A673 (cell line): Measurements from ENCODE around the gene NTN1. TPM values are rescaled to one million over a fixed set of nuclear protein-coding genes. Genes with fewer than 3 reads are reported as not detected.

ENCODE experiments used
- BruUV-seq: library from RNA; stranded (reverse); fragments of 400-500 nt; replicated peaks from 2 replicates; lab custom pipeline; 2021; lab: Mats Ljungman, UMichigan
- CTCF ChIA-PET: fragments of 300-600 bp; sonication (Branson Sonifier 250); formaldehyde crosslinking; loops from one replicate; lab custom pipeline; 2022; ENCODE audit warnings: antibody characterized with exemption; lab: Charles Lee
- POLR2A ChIA-PET: fragments of 300-600 bp; sonication (Branson Sonifier 250); formaldehyde crosslinking; loops from one replicate; lab custom pipeline; 2022; ENCODE audit warnings: antibody characterized with exemption; ENCODE audit not compliant: low non-redundant PET; lab: Charles Lee
- DNase-seq: peaks from one replicate; pipeline ENCODE4 v3.0.0-alpha.2; 2015; ENCODE audit warnings: low spot score
- H3K27ac ChIP-seq: fragments of 200-600 bp; sonication (generic); 2 replicates; pipeline ENCODE4 v1.5.1; 2016; ENCODE audit warnings: mixed run types, low read depth, mild to moderate bottlenecking, mixed read lengths, antibody characterized with exemption, low read length; ENCODE audit not compliant: poor library complexity, severe bottlenecking
- H3K27me3 ChIP-seq: fragments of 200-600 bp; sonication (generic); replicated peaks from 2 replicates; pipeline ENCODE4 v1.6.1; 2017; ENCODE audit warnings: mixed run types, low read depth, mild to moderate bottlenecking, mixed read lengths, antibody characterized with exemption, low read length; ENCODE audit not compliant: insufficient read depth, poor library complexity
- H3K36me3 ChIP-seq: fragments of 200-600 bp; sonication (generic); 2 replicates; pipeline ENCODE4 v1.6.1; 2016; ENCODE audit warnings: mixed run types, mild to moderate bottlenecking, mixed read lengths, antibody characterized with exemption, low read length; ENCODE audit not compliant: insufficient read depth, poor library complexity, severe bottlenecking
- H3K4me1 ChIP-seq: fragments of 200-600 bp; sonication (generic); 2 replicates; pipeline ENCODE4 v1.6.1; 2017; ENCODE audit warnings: mixed run types, mild to moderate bottlenecking, mixed read lengths, antibody characterized with exemption, low read length; ENCODE audit not compliant: insufficient read depth, poor library complexity, severe bottlenecking
- H3K4me3 ChIP-seq: fragments of 200-600 bp; sonication (generic); 2 replicates; pipeline ENCODE4 v1.5.1; 2016; ENCODE audit warnings: low read depth, mixed run types, mild to moderate bottlenecking, mixed read lengths, low read length; ENCODE audit not compliant: poor library complexity, severe bottlenecking
- H3K9me3 ChIP-seq: fragments of 200-600 bp; sonication (generic); 2 replicates; pipeline ENCODE4 v1.6.1; 2016; ENCODE audit warnings: mixed run types, low read depth, mild to moderate bottlenecking, mixed read lengths, antibody characterized with exemption, low read length; ENCODE audit not compliant: poor library complexity, severe bottlenecking
- CTCF ChIP-seq: fragments of 300-800, 200-600 bp; sonication (generic); conservative IDR thresholded peaks from 2 replicates; pipeline ENCODE4 v1.5.1; 2017; ENCODE audit warnings: low read depth, mild to moderate bottlenecking, antibody characterized with exemption, low read length, moderate library complexity, mixed read lengths
- EZH2 ChIP-seq: fragments of 200-600 bp; sonication (generic); IDR thresholded peaks from 2 replicates; pipeline ENCODE4 v1.6.1; 2017; ENCODE audit warnings: borderline replicate concordance, low read depth, mild to moderate bottlenecking, mixed read lengths, antibody characterized with exemption, low read length; ENCODE audit not compliant: poor library complexity, severe bottlenecking
- intact Hi-C: fragments of 100-400 bp; cut with micrococcal nuclease; formaldehyde crosslinking; loops from one replicate; pipeline ENCODE4 v1.10.0; 2022; ENCODE audit not compliant: unreplicated experiment
- total RNA-seq: library from RNA; stranded (reverse); gene quantifications from 2 replicates; pipeline ENCODE4 v1.2.3, GENCODE V29; 2021

The NTN1 gene
- total RNA-seq, 1 experiment from 2014 or later: 4.3 TPM

GRCh38 chr17:9170853-9171252, 149.5 kb downstream of the NTN1 start:
- Histone ChIP-seq H3K27me3 (no peaks in the 10 kb centered on the region), H3K9me3 (no peaks in the 10 kb centered on the region), H3K27ac (no peak overlapping the region), H3K4me3 (no peak overlapping the region), H3K36me3 (no peaks in the 10 kb centered on the region), H3K4me1 (no peaks in the 10 kb centered on the region)
- CTCF ChIA-PET: no interaction called here
- BruUV-seq: no TSS peak
- no peak for TF ChIP-seq EZH2
- TF ChIP-seq CTCF: no peak
- DNase-seq: no peak
- POLR2A ChIA-PET: no interaction called here
- intact Hi-C loops: no loop called here

GRCh38 chr17:9173386-9173983, 152.2 kb downstream of the NTN1 start:
- no TSS peak for BruUV-seq
- CTCF ChIA-PET: no interaction called here

GRCh38 chr17:9174312-9174711, 153.0 kb downstream of the NTN1 start:
- TF ChIP-seq CTCF (no peak), EZH2 (no peak)
- Histone ChIP-seq H3K4me3 (no peak overlapping the region), H3K4me1 (no peaks in the 10 kb centered on the region), H3K27me3 (no peaks in the 10 kb centered on the region), H3K27ac (no peak overlapping the region), H3K9me3 (no peaks in the 10 kb centered on the region), H3K36me3 (no peaks in the 10 kb centered on the region)
- ChIA-PET POLR2A (no interaction called here), CTCF (no interaction called here)
- intact Hi-C loops: no loop called here
- no TSS peak for BruUV-seq
- no peak for DNase-seq

More at GRCh38 chr17:9173386-9173983, 152.2 kb downstream of the NTN1 start:
- TF ChIP-seq EZH2: no peak
- TF ChIP-seq CTCF: no peak
- intact Hi-C loops: no loop called here
- Histone ChIP-seq H3K9me3 (no peaks in the 10 kb centered on the region), H3K27me3 (no peaks in the 10 kb centered on the region), H3K4me3 (no peak overlapping the region), H3K4me1 (no peaks in the 10 kb centered on the region), H3K36me3 (no peaks in the 10 kb centered on the region), H3K27ac (no peak overlapping the region)
- DNase-seq: no peak
- POLR2A ChIA-PET: no interaction called here
